GM11168 (cell line): ENCODE results near the gene ZDHHC11B.
"Not testable (repeated sequence)": the region's sequence is repeated elsewhere in the genome, so short reads cannot be mapped to it uniquely, and the experiment has no call there.

ENCODE experiments used
- in situ Hi-C: fragments of 300-500 bp; cut with MboI; formaldehyde crosslinking; loops from one replicate; pipeline ENCODE4 v1.12.0; 2022; ENCODE audit warnings: low sequenced_read_pairs; ENCODE audit not compliant: unreplicated experiment

Gene ZDHHC11B

DNA sequence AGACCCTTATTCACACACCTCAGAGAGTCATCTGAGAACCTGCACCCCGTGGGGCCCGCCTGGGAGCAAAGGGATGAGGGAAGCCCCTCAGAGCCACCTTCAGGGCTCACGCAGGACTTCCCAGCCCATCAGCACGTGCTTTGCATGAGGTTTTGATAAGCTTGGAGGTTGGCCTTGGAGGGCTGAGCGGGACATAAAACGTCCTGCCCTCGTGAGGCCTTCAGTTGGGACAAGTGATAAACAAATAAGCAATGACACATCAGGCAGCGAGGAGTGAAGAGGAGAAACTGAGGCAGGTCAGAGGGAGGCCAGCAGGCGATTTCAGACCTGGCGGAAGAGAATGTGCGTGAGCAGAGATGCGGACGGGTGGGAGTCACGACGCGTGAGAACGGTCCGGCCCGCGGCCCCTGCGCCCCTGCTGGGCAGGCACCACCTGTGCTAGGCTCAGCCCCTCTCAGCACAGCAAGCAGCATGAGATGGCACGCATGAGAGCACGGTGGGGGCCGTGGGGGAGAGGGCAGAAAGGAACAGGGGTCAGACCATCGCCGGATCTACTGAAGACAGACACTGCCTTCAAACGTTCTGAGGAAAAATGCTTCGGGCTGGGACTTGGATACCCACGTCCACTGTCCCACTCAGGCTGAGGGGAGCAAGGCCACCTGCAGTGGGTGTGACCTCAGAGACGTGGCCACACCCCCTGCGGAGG, 12.5 kb downstream of the ZDHHC11B start:
- in situ Hi-C loops, result loop anchor here (5.0 kb wide), 1 partner anchor 95 kb away; no protein-coding TSS in a partner anchor

DNA sequence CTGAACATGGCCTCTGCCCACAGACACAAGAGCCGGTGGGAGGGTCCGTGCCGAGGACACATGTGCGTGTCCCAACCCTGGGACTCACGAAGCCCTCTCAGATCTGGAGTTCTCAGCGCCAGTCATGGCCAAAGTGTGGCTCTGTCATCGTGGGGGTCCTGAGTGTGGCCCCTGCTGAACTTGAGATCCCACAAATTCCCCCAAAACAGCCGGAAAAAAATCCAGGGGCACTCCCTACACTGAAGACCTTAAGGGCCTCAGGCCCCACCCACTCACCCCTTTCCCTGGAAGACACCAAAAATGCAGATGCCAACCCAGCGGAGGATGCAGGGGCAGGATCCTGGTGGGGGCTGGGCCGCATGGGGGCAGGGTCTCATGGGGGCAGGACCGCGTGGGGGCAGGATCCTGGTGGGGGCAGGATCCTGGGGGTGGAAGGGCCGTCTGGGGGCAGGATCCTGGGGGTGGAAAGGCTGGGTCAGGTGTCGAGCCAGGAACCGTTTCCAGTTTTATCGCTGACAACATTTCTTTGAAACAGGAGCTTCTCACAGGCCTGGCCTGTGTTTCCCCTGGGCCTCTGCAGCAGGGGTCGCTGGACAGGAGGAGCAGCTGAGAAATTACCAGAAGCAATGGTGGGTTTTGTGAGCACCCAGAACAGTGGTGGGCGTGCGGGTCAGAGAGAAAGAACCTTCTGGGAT, 13.3 kb downstream of the ZDHHC11B start:
- in situ Hi-C loops, result loop anchor here (5.0 kb wide), 1 partner anchor 94 kb away; no protein-coding TSS in a partner anchor

- in situ Hi-C loops, result loop anchor here (5.0 kb wide), 1 partner anchor 93 kb away; no protein-coding TSS in a partner anchor
Observed at GRCh38 chr5:770585-770984, 13.9 kb downstream of the ZDHHC11B start.

- in situ Hi-C loops, result loop anchor here (5.0 kb wide), 1 partner anchor 92 kb away; no protein-coding TSS in a partner anchor
Observed at GRCh38 chr5:769485-770145, 14.9 kb downstream of the ZDHHC11B start.

GRCh38 chr5:766666-767431, 17.7 kb downstream of the ZDHHC11B start:
- in situ Hi-C loops, result no loop called here

GRCh38 chr5:765948-766631, 18.4 kb downstream of the ZDHHC11B start:
- in situ Hi-C loops, result no loop called here

GRCh38 chr5:763998-764781, 20.3 kb downstream of the ZDHHC11B start:
- in situ Hi-C loops, result no loop called here

DNA sequence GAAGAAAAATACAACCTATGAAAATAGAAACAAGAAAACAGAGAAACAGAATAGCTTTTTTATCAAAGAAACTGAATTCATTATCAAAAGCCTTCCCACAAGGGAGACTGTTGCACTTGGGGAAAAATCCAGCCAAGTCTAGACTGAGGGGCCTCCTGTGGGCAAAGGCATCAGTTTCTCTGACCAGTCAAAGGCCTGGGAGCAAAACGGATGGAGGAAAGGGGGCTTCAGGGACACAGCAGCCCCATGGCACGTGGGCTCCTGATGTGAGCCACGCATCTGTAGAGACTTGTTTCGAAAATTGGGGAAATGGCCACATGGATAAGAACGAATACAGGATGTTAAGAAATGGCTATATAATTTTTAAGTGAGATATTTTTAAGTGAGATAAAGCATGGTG, 21.1 kb downstream of the ZDHHC11B start:
- in situ Hi-C loops, result no loop called here

DNA sequence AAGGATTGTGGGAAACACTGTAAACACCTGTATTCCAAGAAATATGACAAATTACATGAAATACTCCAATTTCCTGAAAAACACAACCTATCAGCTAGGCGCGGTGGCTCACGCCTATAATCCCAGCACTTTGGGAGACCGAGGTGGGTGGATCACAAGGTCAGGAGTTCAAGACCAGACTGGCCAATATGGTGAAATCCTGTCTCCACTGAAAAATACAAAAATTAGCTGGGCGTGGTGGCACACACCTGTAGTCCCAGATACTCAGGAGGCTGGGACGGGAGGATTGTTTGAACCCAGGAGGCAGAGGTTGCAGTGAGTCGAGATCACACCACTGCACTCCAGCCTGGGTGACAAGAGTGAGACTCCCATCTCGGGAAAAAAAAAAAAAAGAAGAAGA, 21.5 kb downstream of the ZDHHC11B start:
- in situ Hi-C loops, result not testable (repeated sequence)

- in situ Hi-C loops, result no loop called here
Observed at GRCh38 chr5:761854-762710, 22.4 kb downstream of the ZDHHC11B start.

GRCh38 chr5:761059-761771, 23.3 kb downstream of the ZDHHC11B start:
- in situ Hi-C loops, result no loop called here

DNA sequence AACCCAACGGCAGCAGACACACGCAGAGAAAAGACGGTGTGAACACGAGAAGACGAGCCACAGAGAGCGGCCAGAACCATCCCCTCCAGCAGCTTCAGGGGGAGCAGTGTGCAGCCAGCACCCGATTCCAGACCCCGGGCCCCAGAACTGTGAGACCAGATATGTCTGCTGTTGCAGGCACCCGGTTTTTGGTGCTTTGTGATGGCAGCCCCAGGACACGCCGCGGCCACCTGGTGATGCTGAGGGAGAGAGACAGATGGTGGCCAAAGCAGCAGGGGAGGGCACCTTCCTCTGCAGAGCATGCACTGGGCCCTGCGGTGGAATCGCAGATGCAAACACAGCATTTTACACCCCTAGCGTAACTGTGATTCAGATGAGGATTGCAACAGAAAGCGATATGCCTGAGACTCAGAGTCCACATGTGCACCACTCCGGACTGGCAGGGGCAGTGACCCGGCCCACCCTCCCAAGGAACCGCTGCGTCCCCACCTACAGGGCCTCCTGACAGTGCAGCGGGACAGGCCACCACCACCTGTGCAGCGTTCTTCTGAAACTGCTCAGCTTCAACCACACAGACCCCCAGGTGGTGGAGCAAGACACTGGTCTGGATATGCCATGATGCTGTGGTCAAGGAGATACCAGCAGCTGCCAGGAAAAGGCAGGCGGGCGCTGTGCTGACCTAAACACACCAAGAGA, 24.0 kb downstream of the ZDHHC11B start:
- in situ Hi-C loops, result no loop called here

- in situ Hi-C loops, result no loop called here
Observed at GRCh38 chr5:759781-760362, 24.7 kb downstream of the ZDHHC11B start.

DNA sequence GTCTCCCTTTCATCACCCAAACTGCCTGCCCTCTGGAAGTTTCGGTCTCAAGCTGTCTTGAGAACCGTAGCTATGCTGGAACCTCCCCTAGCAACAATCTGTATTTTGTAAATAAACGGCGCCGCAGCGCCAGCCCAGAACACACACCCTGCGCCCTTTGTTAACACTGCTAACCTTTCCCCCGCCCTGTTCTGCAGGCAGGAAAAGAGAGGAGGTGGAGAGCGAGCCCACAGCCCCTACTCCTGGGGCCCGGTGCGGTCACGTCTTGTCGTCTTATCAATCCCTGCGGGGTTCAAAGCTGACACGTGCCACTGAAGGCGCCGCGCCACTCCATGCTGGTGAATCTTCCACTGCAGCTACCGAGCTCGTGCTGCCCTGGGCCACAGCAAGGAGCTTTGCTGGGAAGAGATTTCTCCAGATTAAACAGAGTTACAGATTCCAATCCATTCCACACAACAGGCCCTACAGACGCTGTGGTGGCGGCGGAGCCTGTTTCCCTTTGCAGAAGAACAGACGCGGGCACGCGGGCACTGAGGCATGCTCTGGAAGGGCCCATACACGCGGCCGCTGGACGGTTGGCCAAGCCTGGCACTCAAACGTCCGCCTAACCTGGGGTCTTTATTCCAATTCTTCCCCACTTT, 25.3 kb downstream of the ZDHHC11B start:
- in situ Hi-C loops, result no loop called here

GRCh38 chr5:758698-759053, 25.9 kb downstream of the ZDHHC11B start:
- in situ Hi-C loops, result no loop called here
